MM.1S (cell line): ENCODE data around the gene GP9.

ENCODE experiments used
- CTCF ChIP-seq: fragments of 300-600 bp; sonication (generic); IDR thresholded peaks from 2 replicates; pipeline ENCODE4 v1.5.1; 2016; ENCODE audit warnings: antibody characterized with exemption, low read length, mixed read lengths
- EZH2 ChIP-seq: fragments of 300-600 bp; sonication (generic); optimal IDR thresholded peaks from 2 replicates; pipeline ENCODE3; 2017; ENCODE audit warnings: low read depth, mild to moderate bottlenecking, antibody characterized with exemption, low read length, mixed read lengths
- EZH2phosphoT487 ChIP-seq: fragments of 300-600 bp; sonication (generic); IDR thresholded peaks from 2 replicates; pipeline ENCODE4 v1.6.1; 2018; ENCODE audit warnings: antibody characterized with exemption, low read length

GRCh38 chr3:129082026-129082425 is 21.4 kb downstream of the GP9 start:
- TF ChIP-seq CTCF (no peak), EZH2 (no peak), EZH2phosphoT487 (no peak)
